22Rv1 (cell line): ENCODE measurements around the gene NBPF3.
"Not testable (repeated sequence)": the region's sequence is repeated elsewhere in the genome, so short reads cannot be mapped to it uniquely, and the experiment has no call there.

Source experiments
- ZFX ChIP-seq: fragments of 450-650 bp; IDR thresholded peaks from 2 replicates; pipeline ENCODE4 v1.6.1; 2017; ENCODE audit warnings: antibody characterized with exemption, borderline replicate concordance
- TF ChIP-seq, protein P1 (sequence below): fragments of 450-650 bp; IDR thresholded peaks from 2 replicates; pipeline ENCODE4 v1.5.1; 2017; ENCODE audit warnings: mild to moderate bottlenecking

GRCh38 chr1:21438646-21439312 is 1.2 kb upstream of the NBPF3 start:
- TF ChIP-seq, protein P1, sequence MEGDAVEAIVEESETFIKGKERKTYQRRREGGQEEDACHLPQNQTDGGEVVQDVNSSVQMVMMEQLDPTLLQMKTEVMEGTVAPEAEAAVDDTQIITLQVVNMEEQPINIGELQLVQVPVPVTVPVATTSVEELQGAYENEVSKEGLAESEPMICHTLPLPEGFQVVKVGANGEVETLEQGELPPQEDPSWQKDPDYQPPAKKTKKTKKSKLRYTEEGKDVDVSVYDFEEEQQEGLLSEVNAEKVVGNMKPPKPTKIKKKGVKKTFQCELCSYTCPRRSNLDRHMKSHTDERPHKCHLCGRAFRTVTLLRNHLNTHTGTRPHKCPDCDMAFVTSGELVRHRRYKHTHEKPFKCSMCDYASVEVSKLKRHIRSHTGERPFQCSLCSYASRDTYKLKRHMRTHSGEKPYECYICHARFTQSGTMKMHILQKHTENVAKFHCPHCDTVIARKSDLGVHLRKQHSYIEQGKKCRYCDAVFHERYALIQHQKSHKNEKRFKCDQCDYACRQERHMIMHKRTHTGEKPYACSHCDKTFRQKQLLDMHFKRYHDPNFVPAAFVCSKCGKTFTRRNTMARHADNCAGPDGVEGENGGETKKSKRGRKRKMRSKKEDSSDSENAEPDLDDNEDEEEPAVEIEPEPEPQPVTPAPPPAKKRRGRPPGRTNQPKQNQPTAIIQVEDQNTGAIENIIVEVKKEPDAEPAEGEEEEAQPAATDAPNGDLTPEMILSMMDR, result not testable (repeated sequence)
- TF ChIP-seq ZFX, result not testable (repeated sequence)
